Stimulated activated naive B cell treated with anti-CD40 and anti-IgM and Interleukin-4, amounts not matched to agents 10 μg/mL and 1 μg/mL and 100 μg/mL, for 72 hours (primary cell): Measurements from ENCODE around the gene RAMAC.

ENCODE experiments used
- ATAC-seq, 2 donors: fragments of 150-1000 bp; cut with Tn5 transposase; replicated peaks; 2 replicates each; pipeline ENCODE4 v1.10.0; 2021; ENCODE audit warnings: moderate library complexity in 1 of 2
- DNase-seq: peaks from one replicate; pipeline ENCODE4 v3.0.0; 2021
- H3K27ac Mint-ChIP-seq: one replicate; pipeline ENCODE4 v1.8.0; 2022; ENCODE audit warnings: mild to moderate bottlenecking, mixed read lengths
- H3K27me3 Mint-ChIP-seq, 2 donors: one replicate each; pipeline ENCODE4 v1.8.0; 2022; ENCODE audit warnings: mixed read lengths in 2 of 2
- H3K36me3 Mint-ChIP-seq, 2 donors: one replicate each; pipeline ENCODE4 v1.8.0; 2022; ENCODE audit warnings: mixed read lengths in 2 of 2, mild to moderate bottlenecking in 1 of 2
- H3K4me1 Mint-ChIP-seq, 2 donors: one replicate each; pipeline ENCODE4 v1.8.0; 2022; ENCODE audit warnings: mixed read lengths in 2 of 2, mild to moderate bottlenecking in 1 of 2
- H3K4me3 Mint-ChIP-seq, 2 donors: one replicate each; pipeline ENCODE4 v1.8.0; 2022; ENCODE audit warnings: mild to moderate bottlenecking in 2 of 2, mixed read lengths in 2 of 2, moderate library complexity in 1 of 2
- H3K9me3 Mint-ChIP-seq, 2 donors: one replicate each; pipeline ENCODE4 v1.8.0; 2022; ENCODE audit warnings: mixed read lengths in 2 of 2, mild to moderate bottlenecking in 1 of 2

The RAMAC gene

GRCh38 chr15:82952158-82953081 lies 33.6 kb upstream of the RAMAC start, which contains the start of gene HOMER2:
Gene HOMER2 (minus strand): TSS chr15:82952720. CDS start chr15:82952535, 185 bp downstream.
- H3K4me3 Mint-ChIP-seq = peak within 1 kb of the TSS; percentile 77 to 78
- DNase-seq (peak; percentile 29), ATAC-seq (peak; percentile 37 to 48)
- H3K27ac Mint-ChIP-seq = no peak within 1 kb of the TSS
- H3K36me3 Mint-ChIP-seq = peaks cover 5 to 8% of the 10 kb centered on the region in 2 donors
- H3K27me3 Mint-ChIP-seq = no peaks in the 10 kb centered on the region
- no peaks in the 10 kb centered on the region for H3K9me3 Mint-ChIP-seq
- peaks cover 0 to 11% of the 10 kb centered on the region in 2 donors for H3K4me1 Mint-ChIP-seq

- ATAC-seq (no peak), DNase-seq (no peak)
- Mint-ChIP-seq H3K27ac (no peak overlapping the region), H3K27me3 (no peaks in the 10 kb centered on the region), H3K36me3 (peaks cover 4% of the 10 kb centered on the region in 2 donors), H3K9me3 (no peaks in the 10 kb centered on the region), H3K4me3 (no peak overlapping the region), H3K4me1 (no peaks in the 10 kb centered on the region)
These were observed 27.4 kb upstream of the RAMAC start for GRCh38 chr15:82958638-82959037.

DNA sequence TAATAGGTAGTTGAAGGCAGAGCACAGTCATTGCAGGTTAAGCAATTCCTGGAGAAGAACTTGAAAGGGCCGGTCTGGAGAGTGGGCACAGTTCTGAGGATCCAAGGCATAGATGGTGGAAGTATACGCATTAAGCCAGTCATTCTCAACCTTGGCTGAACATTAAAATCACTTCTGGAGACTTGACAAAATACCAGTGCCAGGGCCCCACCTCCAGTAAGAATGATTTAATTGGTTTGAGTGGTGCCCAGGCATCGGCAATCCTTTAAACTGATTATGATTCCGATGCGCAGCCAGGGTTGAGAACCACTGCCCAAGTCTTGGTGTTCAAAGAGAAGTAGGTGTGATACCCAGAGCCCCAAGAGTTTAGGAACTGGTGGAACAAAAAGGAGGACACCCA lies 26.6 kb upstream of the RAMAC start:
- no peak for ATAC-seq
- no peaks in the 10 kb centered on the region for H3K9me3 Mint-ChIP-seq
- peaks cover 4% of the 10 kb centered on the region in 2 donors for H3K36me3 Mint-ChIP-seq
- H3K4me1 Mint-ChIP-seq = no peaks in the 10 kb centered on the region
- H3K27me3 Mint-ChIP-seq = no peaks in the 10 kb centered on the region
- H3K4me3 Mint-ChIP-seq = no peak overlapping the region
- H3K27ac Mint-ChIP-seq = no peak overlapping the region
- DNase-seq = no peak

- DNase-seq = no peak
- H3K27me3 Mint-ChIP-seq = no peaks in the 10 kb centered on the region
- peaks cover 0 to 1% of the 10 kb centered on the region in 2 donors for H3K4me1 Mint-ChIP-seq
- no peak for ATAC-seq
- peaks cover 4% of the 10 kb centered on the region in 2 donors for H3K36me3 Mint-ChIP-seq
- H3K4me3 Mint-ChIP-seq = no peak overlapping the region
- H3K9me3 Mint-ChIP-seq = no peaks in the 10 kb centered on the region
- no peak overlapping the region for H3K27ac Mint-ChIP-seq
These were observed 25.2 kb upstream of the RAMAC start for GRCh38 chr15:82960766-82961165.

GRCh38 chr15:82963471-82964341 lies 22.3 kb upstream of the RAMAC start:
- Mint-ChIP-seq H3K9me3 (no peaks in the 10 kb centered on the region), H3K27ac (peak overlapping the region; percentile 2), H3K4me3 (no peak overlapping the region), H3K27me3 (no peaks in the 10 kb centered on the region), H3K36me3 (peaks cover 0 to 2% of the 10 kb centered on the region in 2 donors), H3K4me1 (peaks cover 2 to 19% of the 10 kb centered on the region in 2 donors)
- DNase-seq (no peak), ATAC-seq (no peak)

- Mint-ChIP-seq H3K4me1 (peaks cover 2 to 19% of the 10 kb centered on the region in 2 donors), H3K9me3 (no peaks in the 10 kb centered on the region), H3K27ac (no peak overlapping the region), H3K4me3 (no peak overlapping the region), H3K27me3 (no peaks in the 10 kb centered on the region), H3K36me3 (peaks cover 0 to 2% of the 10 kb centered on the region in 2 donors)
- no peak for ATAC-seq
- no peak for DNase-seq
These were observed 21.1 kb upstream of the RAMAC start for GRCh38 chr15:82964890-82965289.

GRCh38 chr15:82966671-82967071 lies 19.3 kb upstream of the RAMAC start:
- Mint-ChIP-seq H3K4me1 (peaks cover 5 to 25% of the 10 kb centered on the region in 2 donors), H3K27ac (no peak overlapping the region), H3K27me3 (no peaks in the 10 kb centered on the region), H3K9me3 (no peaks in the 10 kb centered on the region), H3K36me3 (peaks cover 0 to 2% of the 10 kb centered on the region in 2 donors), H3K4me3 (no peak overlapping the region)
- DNase-seq (no peak), ATAC-seq (peak; percentile 95 to 98)

DNA sequence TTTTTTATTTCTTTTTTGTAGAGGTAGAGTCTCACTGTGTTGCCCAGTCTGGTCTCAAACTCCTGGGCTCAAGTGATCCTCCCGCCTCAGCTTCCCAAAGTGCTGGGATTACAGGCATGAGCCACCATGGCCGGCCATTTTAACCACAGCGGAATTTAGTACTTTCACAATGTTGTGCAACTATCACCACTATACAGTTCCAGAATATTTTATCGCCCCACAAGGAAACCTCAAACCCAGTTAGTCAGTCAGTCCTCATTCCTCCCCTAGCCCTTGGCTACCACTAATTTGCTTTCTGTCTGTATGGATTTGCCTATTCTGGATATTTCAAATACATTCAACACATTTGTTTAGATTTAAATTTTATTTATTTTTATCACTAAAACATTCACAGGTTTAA lies 17.9 kb upstream of the RAMAC start:
- no peaks in the 10 kb centered on the region for H3K9me3 Mint-ChIP-seq
- no peaks in the 10 kb centered on the region for H3K27me3 Mint-ChIP-seq
- peaks cover 0 to 2% of the 10 kb centered on the region in 2 donors for H3K36me3 Mint-ChIP-seq
- H3K4me3 Mint-ChIP-seq = no peak overlapping the region
- ATAC-seq = no peak
- no peak for DNase-seq
- H3K27ac Mint-ChIP-seq = no peak overlapping the region
- peaks cover 8 to 31% of the 10 kb centered on the region in 2 donors for H3K4me1 Mint-ChIP-seq

DNA sequence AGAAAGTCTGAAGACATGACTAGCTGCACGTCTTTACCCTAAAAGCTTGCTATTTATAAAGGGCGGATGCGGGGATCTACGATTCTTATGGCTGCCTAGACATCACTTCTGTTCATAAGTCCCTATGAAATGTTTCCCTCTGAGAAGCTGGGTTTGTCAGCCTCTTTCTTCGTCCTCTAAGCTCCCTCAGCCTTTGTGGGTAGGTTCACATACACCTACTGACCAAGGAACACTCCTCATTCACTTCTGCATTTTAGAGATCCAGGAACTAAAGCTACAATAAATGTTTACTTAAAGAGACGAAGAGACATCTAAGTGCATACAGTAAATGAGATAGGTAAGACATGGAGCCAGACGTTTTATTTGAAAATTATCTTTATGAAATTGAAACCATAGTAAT lies 16.7 kb upstream of the RAMAC start:
- H3K9me3 Mint-ChIP-seq = no peaks in the 10 kb centered on the region
- H3K36me3 Mint-ChIP-seq = peaks cover 0 to 2% of the 10 kb centered on the region in 2 donors
- no peak for ATAC-seq
- H3K4me3 Mint-ChIP-seq = no peak overlapping the region
- no peaks in the 10 kb centered on the region for H3K27me3 Mint-ChIP-seq
- H3K4me1 Mint-ChIP-seq = peaks cover 8 to 31% of the 10 kb centered on the region in 2 donors
- H3K27ac Mint-ChIP-seq = no peak overlapping the region
- no peak for DNase-seq

DNA sequence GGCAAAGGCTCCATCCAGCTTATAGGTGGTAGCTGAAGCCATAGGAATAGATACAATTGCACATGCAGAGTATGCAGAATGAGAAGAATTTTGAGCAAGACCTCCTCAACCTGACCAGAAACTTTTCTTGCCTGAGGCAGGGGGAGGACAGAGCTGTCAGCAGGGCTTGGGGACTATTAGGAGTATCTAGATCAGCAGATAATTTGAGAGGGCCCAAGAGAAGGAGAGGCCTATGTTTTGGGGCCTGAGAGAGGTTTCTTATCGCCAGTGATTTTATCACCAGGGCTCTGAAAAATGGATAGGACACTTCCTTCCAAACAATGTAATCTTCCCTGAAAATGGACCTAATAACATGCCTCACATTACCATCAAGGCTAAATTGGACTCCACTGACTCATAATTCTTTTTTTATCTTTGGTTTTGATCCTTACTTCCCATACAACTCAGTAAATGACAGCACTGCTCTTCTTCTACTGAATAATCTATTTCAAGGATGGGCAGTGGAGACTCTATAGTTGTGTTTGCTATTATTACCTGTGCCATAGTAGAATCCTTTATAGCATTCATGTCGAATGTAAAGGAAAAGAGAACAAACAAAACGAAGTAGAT lies 15.8 kb upstream of the RAMAC start:
- peaks cover 8 to 31% of the 10 kb centered on the region in 2 donors for H3K4me1 Mint-ChIP-seq
- H3K27ac Mint-ChIP-seq = no peak overlapping the region
- peaks cover 0 to 4% of the 10 kb centered on the region in 2 donors for H3K36me3 Mint-ChIP-seq
- no peak overlapping the region for H3K4me3 Mint-ChIP-seq
- ATAC-seq (no peak), DNase-seq (no peak)
- H3K9me3 Mint-ChIP-seq = no peaks in the 10 kb centered on the region
- no peaks in the 10 kb centered on the region for H3K27me3 Mint-ChIP-seq

- H3K4me1 Mint-ChIP-seq = peaks cover 8 to 31% of the 10 kb centered on the region in 2 donors
- no peak overlapping the region for H3K4me3 Mint-ChIP-seq
- H3K27me3 Mint-ChIP-seq = no peaks in the 10 kb centered on the region
- ATAC-seq (no peak), DNase-seq (no peak)
- no peak overlapping the region for H3K27ac Mint-ChIP-seq
- peaks cover 0 to 4% of the 10 kb centered on the region in 2 donors for H3K36me3 Mint-ChIP-seq
- H3K9me3 Mint-ChIP-seq = no peaks in the 10 kb centered on the region
These were observed 15.3 kb upstream of the RAMAC start for GRCh38 chr15:82970696-82971095.

GRCh38 chr15:82971218-82971984 lies 14.6 kb upstream of the RAMAC start:
- Mint-ChIP-seq H3K9me3 (no peaks in the 10 kb centered on the region), H3K27ac (no peak overlapping the region), H3K27me3 (no peaks in the 10 kb centered on the region), H3K4me3 (no peak overlapping the region), H3K4me1 (peaks cover 6 to 24% of the 10 kb centered on the region in 2 donors), H3K36me3 (peaks cover 0 to 4% of the 10 kb centered on the region in 2 donors)
- DNase-seq (no peak), ATAC-seq (peak in 1 of 2 donors; percentile 21)

GRCh38 chr15:82972990-82973389 lies 13.0 kb upstream of the RAMAC start:
- H3K4me1 Mint-ChIP-seq = peaks cover 7 to 12% of the 10 kb centered on the region in 2 donors
- DNase-seq (no peak), ATAC-seq (no peak)
- H3K9me3 Mint-ChIP-seq = no peaks in the 10 kb centered on the region
- peaks cover 2 to 5% of the 10 kb centered on the region in 2 donors for H3K36me3 Mint-ChIP-seq
- no peak overlapping the region for H3K4me3 Mint-ChIP-seq
- no peaks in the 10 kb centered on the region for H3K27me3 Mint-ChIP-seq
- no peak overlapping the region for H3K27ac Mint-ChIP-seq
